Activated T-cell treated with anti-CD3 and anti-CD28 coated beads, Interleukin-2, amount 50 U/mL, for 24 hours (primary cell): ENCODE results near the gene ZNF525.
"Not testable (repeated sequence)": the region's sequence is repeated elsewhere in the genome, so short reads cannot be mapped to it uniquely, and the experiment has no call there.

ENCODE experiments used
- DNase-seq: peaks from one replicate; pipeline ENCODE4 v3.0.0-alpha.2; 2020
- H3K27ac Mint-ChIP-seq: 2 replicates; pipeline ENCODE4 v1.8.0; 2020; ENCODE audit warnings: mild to moderate bottlenecking, mixed read lengths
- H3K27me3 Mint-ChIP-seq: 2 replicates; pipeline ENCODE4 v1.8.0; 2020; ENCODE audit warnings: mixed read lengths
- H3K36me3 Mint-ChIP-seq: 2 replicates; pipeline ENCODE4 v1.8.0; 2020; ENCODE audit warnings: low read depth, mixed read lengths
- H3K4me1 Mint-ChIP-seq: 2 replicates; pipeline ENCODE4 v1.8.0; 2020; ENCODE audit warnings: low read depth, mixed read lengths
- H3K4me3 Mint-ChIP-seq: 2 replicates; pipeline ENCODE4 v1.8.0; 2020; ENCODE audit warnings: mild to moderate bottlenecking, moderate library complexity, mixed read lengths
- H3K9me3 Mint-ChIP-seq: 2 replicates; pipeline ENCODE4 v1.8.0; 2020; ENCODE audit warnings: mixed read lengths

ZNF525 gene

GRCh38 chr19:53388168-53388567 is 22.7 kb downstream of the ZNF525 start:
- no peaks in the 10 kb centered on the region for H3K4me1 Mint-ChIP-seq

GRCh38 chr19:53388904-53389303 is 23.4 kb downstream of the ZNF525 start:
- H3K27me3 Mint-ChIP-seq, result no peaks in the 10 kb centered on the region
- no peak overlapping the region for H3K27ac Mint-ChIP-seq
- peaks cover 59% of the 10 kb centered on the region for H3K9me3 Mint-ChIP-seq
- H3K4me1 Mint-ChIP-seq, result peaks cover 2% of the 10 kb centered on the region
- H3K36me3 Mint-ChIP-seq, result peaks cover 67% of the 10 kb centered on the region
- DNase-seq, result no peak
- H3K4me3 Mint-ChIP-seq, result no peak overlapping the region

More at GRCh38 chr19:53388168-53388567, 22.7 kb downstream of the ZNF525 start:
- Mint-ChIP-seq H3K9me3 (peaks cover 58% of the 10 kb centered on the region), H3K27me3 (no peaks in the 10 kb centered on the region), H3K4me3 (no peak overlapping the region), H3K27ac (no peak overlapping the region), H3K36me3 (peaks cover 71% of the 10 kb centered on the region)
- no peak for DNase-seq

GRCh38 chr19:53389571-53389970 is 24.1 kb downstream of the ZNF525 start:
- H3K27ac Mint-ChIP-seq, result no peak overlapping the region
- no peak overlapping the region for H3K4me3 Mint-ChIP-seq
- peaks cover 59% of the 10 kb centered on the region for H3K9me3 Mint-ChIP-seq
- H3K4me1 Mint-ChIP-seq, result peaks cover 3% of the 10 kb centered on the region
- no peak for DNase-seq
- no peaks in the 10 kb centered on the region for H3K27me3 Mint-ChIP-seq
- H3K36me3 Mint-ChIP-seq, result peaks cover 62% of the 10 kb centered on the region

- Mint-ChIP-seq H3K36me3 (peaks cover 61% of the 10 kb centered on the region), H3K4me3 (no peak overlapping the region), H3K27ac (no peak overlapping the region), H3K27me3 (no peaks in the 10 kb centered on the region), H3K4me1 (peaks cover 6% of the 10 kb centered on the region), H3K9me3 (peaks cover 55% of the 10 kb centered on the region)
- no peak for DNase-seq
These were observed 24.5 kb downstream of the ZNF525 start for GRCh38 chr19:53389978-53390377.

- H3K36me3 Mint-ChIP-seq, result peaks cover 66% of the 10 kb centered on the region
These were observed 29.0 kb downstream of the ZNF525 start for GRCh38 chr19:53394522-53394973.

GRCh38 chr19:53394974-53395839 is 29.7 kb downstream of the ZNF525 start, which contains the start of gene ZNF765:
Gene ZNF765 (plus strand): TSS chr19:53395149. CDS start chr19:53398016, 2,867 bp downstream.
- no peaks in the 10 kb centered on the region for H3K27me3 Mint-ChIP-seq

More at GRCh38 chr19:53394522-53394973, 29.0 kb downstream of the ZNF525 start:
- peaks cover 30% of the 10 kb centered on the region for H3K4me1 Mint-ChIP-seq
- H3K4me3 Mint-ChIP-seq, result peak overlapping the region; percentile 92
- peaks cover 25% of the 10 kb centered on the region for H3K9me3 Mint-ChIP-seq
- no peak for DNase-seq
- H3K27me3 Mint-ChIP-seq, result no peaks in the 10 kb centered on the region
- H3K27ac Mint-ChIP-seq, result peak overlapping the region; percentile 91

GRCh38 chr19:53395840-53396524 is 30.5 kb downstream of the ZNF525 start:
- Mint-ChIP-seq H3K4me1 (peaks cover 34% of the 10 kb centered on the region), H3K27ac (peak overlapping the region; percentile 91), H3K4me3 (peak overlapping the region; percentile 92), H3K36me3 (peaks cover 68% of the 10 kb centered on the region), H3K9me3 (peaks cover 21% of the 10 kb centered on the region)
- not testable (repeated sequence) for DNase-seq, H3K27me3 Mint-ChIP-seq

More at GRCh38 chr19:53394974-53395839, 29.7 kb downstream of the ZNF525 start, which contains the start of gene ZNF765:
- peak within 1 kb of the TSS; percentile 92 for H3K4me3 Mint-ChIP-seq
- H3K36me3 Mint-ChIP-seq, result peaks cover 68% of the 10 kb centered on the region
- H3K27ac Mint-ChIP-seq, result peak within 1 kb of the TSS; percentile 91
- H3K4me1 Mint-ChIP-seq, result peaks cover 33% of the 10 kb centered on the region
- H3K9me3 Mint-ChIP-seq, result peaks cover 24% of the 10 kb centered on the region
- DNase-seq, result peak; percentile 99

GRCh38 chr19:53396525-53396868 is 31.0 kb downstream of the ZNF525 start:
- Mint-ChIP-seq H3K4me1 (peaks cover 34% of the 10 kb centered on the region), H3K27me3 (no peaks in the 10 kb centered on the region), H3K9me3 (peaks cover 21% of the 10 kb centered on the region), H3K4me3 (peak overlapping the region; percentile 92), H3K27ac (no peak overlapping the region), H3K36me3 (peaks cover 71% of the 10 kb centered on the region)
- no peak for DNase-seq

- not testable (repeated sequence) for H3K4me3 Mint-ChIP-seq
These were observed 32.4 kb downstream of the ZNF525 start for GRCh38 chr19:53397918-53398317.

GRCh38 chr19:53409505-53410204 is 44.1 kb downstream of the ZNF525 start:
- Mint-ChIP-seq H3K4me1 (no peaks in the 10 kb centered on the region), H3K27ac (no peak overlapping the region), H3K4me3 (no peak overlapping the region), H3K27me3 (no peaks in the 10 kb centered on the region), H3K9me3 (peaks cover 59% of the 10 kb centered on the region), H3K36me3 (peaks cover 89% of the 10 kb centered on the region)
- DNase-seq, result no peak

More at GRCh38 chr19:53397918-53398317, 32.4 kb downstream of the ZNF525 start:
- not testable (repeated sequence) for H3K27ac Mint-ChIP-seq, DNase-seq, H3K27me3 Mint-ChIP-seq
- peaks cover 34% of the 10 kb centered on the region for H3K4me1 Mint-ChIP-seq
- H3K9me3 Mint-ChIP-seq, result peaks cover 25% of the 10 kb centered on the region
- peaks cover 78% of the 10 kb centered on the region for H3K36me3 Mint-ChIP-seq

GRCh38 chr19:53420520-53421315 is 55.2 kb downstream of the ZNF525 start:
- not testable (repeated sequence) for H3K4me3 Mint-ChIP-seq, H3K27ac Mint-ChIP-seq, H3K27me3 Mint-ChIP-seq, H3K4me1 Mint-ChIP-seq, DNase-seq
- Mint-ChIP-seq H3K9me3 (peaks cover 17% of the 10 kb centered on the region), H3K36me3 (peaks cover 21% of the 10 kb centered on the region)

GRCh38 chr19:53422551-53422950 is 57.0 kb downstream of the ZNF525 start:
- Mint-ChIP-seq H3K9me3 (peaks cover 3% of the 10 kb centered on the region), H3K27ac (no peak overlapping the region), H3K27me3 (no peaks in the 10 kb centered on the region), H3K36me3 (peaks cover 8% of the 10 kb centered on the region), H3K4me1 (peaks cover 2% of the 10 kb centered on the region), H3K4me3 (no peak overlapping the region)
- DNase-seq, result no peak

GRCh38 chr19:53423074-53423473 is 57.6 kb downstream of the ZNF525 start:
- not testable (repeated sequence) for H3K4me1 Mint-ChIP-seq, H3K9me3 Mint-ChIP-seq, H3K27me3 Mint-ChIP-seq, DNase-seq, H3K27ac Mint-ChIP-seq, H3K36me3 Mint-ChIP-seq, H3K4me3 Mint-ChIP-seq

GRCh38 chr19:53423680-53424079 is 58.2 kb downstream of the ZNF525 start:
- not testable (repeated sequence) for DNase-seq, H3K36me3 Mint-ChIP-seq, H3K4me1 Mint-ChIP-seq, H3K4me3 Mint-ChIP-seq, H3K27me3 Mint-ChIP-seq, H3K9me3 Mint-ChIP-seq, H3K27ac Mint-ChIP-seq
